ENCODE results near the gene UNG. TPM values are rescaled to one million over a fixed set of nuclear protein-coding genes. Genes with fewer than 3 reads are reported as not detected.

Gene UNG
- total and polyA plus RNA-seq, 2 experiments from 2014 or later = 90.5 to 209 TPM

DNA sequence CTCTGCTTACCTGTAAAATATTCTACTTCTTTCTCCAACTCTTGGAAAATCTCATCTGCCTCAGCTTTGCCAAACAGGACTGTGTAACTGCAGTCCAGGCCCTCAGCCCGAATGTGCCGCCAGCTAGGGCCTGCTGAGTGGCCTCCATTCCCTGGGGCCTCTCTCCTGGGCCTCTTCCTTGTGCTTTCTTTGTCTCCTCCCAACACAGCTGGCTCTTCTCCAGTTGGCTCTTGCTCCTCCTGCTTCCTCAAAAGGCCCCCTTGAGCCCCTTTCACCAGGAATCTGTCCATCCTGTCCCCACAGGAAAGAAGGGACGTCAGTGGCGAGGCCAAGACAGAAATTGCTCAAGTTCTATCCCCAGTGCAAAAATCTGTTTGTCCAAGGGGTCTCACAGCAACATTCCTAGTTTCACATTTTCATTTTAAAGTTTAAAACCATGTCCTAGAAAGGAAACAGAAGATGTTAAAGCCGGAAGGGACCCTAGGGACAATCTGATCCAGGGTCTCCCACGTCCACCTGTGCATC lies 4.8 kb upstream of the UNG start:
- H3K27ac ChIP-seq (ENCODE audit: low read depth) = no peak overlapping the region
- no peak overlapping the region for H3K27ac Mint-ChIP-seq

More for the DNA sequence above, 4.8 kb upstream of the UNG start:
- DNase-seq (ENCODE audit: low spot score) = no peak
- Mint-ChIP-seq H3K4me3 (peak overlapping the region; percentile 73), H3K27me3 (ENCODE audit: insufficient read depth, low read depth, poor library complexity) (peaks cover 15% of the 10 kb centered on the region), H3K4me1 (peaks cover 10% of the 10 kb centered on the region), H3K9me3 (no peaks in the 10 kb centered on the region), H3K36me3 (ENCODE audit: low read depth) (peaks cover 45% of the 10 kb centered on the region)
- H2AFZ ChIP-seq = peak overlapping the region; percentile 99
- H3K36me3 ChIP-seq (ENCODE audit: insufficient read depth) = 0 out of 2 replicates have a peak, but pooled peaks cover 7% of the 10 kb centered on the region
- peaks cover 6% of the 10 kb centered on the region for H3K27me3 ChIP-seq (ENCODE audit: insufficient read depth)
- H4K20me1 ChIP-seq (replicated peaks; ENCODE audit: insufficient read depth) = no peaks in the 10 kb centered on the region
- peak overlapping the region; percentile 52 for H3K4me3 ChIP-seq
- H3K79me2 ChIP-seq (replicated peaks; ENCODE audit: insufficient read depth) = peaks cover 9% of the 10 kb centered on the region; the same call in 1 of the 2 replicates
- TF ChIP-seq, protein P1, sequence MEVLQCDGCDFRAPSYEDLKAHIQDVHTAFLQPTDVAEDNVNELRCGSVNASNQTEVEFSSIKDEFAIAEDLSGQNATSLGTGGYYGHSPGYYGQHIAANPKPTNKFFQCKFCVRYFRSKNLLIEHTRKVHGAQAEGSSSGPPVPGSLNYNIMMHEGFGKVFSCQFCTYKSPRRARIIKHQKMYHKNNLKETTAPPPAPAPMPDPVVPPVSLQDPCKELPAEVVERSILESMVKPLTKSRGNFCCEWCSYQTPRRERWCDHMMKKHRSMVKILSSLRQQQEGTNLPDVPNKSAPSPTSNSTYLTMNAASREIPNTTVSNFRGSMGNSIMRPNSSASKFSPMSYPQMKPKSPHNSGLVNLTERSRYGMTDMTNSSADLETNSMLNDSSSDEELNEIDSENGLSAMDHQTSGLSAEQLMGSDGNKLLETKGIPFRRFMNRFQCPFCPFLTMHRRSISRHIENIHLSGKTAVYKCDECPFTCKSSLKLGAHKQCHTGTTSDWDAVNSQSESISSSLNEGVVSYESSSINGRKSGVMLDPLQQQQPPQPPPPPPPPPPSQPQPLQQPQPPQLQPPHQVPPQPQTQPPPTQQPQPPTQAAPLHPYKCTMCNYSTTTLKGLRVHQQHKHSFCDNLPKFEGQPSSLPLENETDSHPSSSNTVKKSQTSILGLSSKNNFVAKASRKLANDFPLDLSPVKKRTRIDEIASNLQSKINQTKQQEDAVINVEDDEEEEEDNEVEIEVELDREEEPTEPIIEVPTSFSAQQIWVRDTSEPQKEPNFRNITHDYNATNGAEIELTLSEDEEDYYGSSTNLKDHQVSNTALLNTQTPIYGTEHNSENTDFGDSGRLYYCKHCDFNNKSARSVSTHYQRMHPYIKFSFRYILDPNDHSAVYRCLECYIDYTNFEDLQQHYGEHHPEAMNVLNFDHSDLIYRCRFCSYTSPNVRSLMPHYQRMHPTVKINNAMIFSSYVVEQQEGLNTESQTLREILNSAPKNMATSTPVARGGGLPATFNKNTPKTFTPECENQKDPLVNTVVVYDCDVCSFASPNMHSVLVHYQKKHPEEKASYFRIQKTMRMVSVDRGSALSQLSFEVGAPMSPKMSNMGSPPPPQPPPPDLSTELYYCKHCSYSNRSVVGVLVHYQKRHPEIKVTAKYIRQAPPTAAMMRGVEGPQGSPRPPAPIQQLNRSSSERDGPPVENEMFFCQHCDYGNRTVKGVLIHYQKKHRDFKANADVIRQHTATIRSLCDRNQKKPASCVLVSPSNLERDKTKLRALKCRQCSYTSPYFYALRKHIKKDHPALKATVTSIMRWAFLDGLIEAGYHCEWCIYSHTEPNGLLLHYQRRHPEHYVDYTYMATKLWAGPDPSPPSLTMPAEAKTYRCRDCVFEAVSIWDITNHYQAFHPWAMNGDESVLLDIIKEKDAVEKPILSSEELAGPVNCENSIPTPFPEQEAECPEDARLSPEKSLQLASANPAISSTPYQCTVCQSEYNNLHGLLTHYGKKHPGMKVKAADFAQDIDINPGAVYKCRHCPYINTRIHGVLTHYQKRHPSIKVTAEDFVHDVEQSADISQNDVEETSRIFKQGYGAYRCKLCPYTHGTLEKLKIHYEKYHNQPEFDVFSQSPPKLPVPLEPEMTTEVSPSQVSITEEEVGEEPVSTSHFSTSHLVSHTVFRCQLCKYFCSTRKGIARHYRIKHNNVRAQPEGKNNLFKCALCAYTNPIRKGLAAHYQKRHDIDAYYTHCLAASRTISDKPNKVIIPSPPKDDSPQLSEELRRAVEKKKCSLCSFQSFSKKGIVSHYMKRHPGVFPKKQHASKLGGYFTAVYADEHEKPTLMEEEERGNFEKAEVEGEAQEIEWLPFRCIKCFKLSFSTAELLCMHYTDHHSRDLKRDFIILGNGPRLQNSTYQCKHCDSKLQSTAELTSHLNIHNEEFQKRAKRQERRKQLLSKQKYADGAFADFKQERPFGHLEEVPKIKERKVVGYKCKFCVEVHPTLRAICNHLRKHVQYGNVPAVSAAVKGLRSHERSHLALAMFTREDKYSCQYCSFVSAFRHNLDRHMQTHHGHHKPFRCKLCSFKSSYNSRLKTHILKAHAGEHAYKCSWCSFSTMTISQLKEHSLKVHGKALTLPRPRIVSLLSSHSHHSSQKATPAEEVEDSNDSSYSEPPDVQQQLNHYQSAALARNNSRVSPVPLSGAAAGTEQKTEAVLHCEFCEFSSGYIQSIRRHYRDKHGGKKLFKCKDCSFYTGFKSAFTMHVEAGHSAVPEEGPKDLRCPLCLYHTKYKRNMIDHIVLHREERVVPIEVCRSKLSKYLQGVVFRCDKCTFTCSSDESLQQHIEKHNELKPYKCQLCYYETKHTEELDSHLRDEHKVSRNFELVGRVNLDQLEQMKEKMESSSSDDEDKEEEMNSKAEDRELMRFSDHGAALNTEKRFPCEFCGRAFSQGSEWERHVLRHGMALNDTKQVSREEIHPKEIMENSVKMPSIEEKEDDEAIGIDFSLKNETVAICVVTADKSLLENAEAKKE (CRISPR knock-in tag; IDR thresholded peaks at IDR 0.05) = no peak
- TF ChIP-seq, protein P2, sequence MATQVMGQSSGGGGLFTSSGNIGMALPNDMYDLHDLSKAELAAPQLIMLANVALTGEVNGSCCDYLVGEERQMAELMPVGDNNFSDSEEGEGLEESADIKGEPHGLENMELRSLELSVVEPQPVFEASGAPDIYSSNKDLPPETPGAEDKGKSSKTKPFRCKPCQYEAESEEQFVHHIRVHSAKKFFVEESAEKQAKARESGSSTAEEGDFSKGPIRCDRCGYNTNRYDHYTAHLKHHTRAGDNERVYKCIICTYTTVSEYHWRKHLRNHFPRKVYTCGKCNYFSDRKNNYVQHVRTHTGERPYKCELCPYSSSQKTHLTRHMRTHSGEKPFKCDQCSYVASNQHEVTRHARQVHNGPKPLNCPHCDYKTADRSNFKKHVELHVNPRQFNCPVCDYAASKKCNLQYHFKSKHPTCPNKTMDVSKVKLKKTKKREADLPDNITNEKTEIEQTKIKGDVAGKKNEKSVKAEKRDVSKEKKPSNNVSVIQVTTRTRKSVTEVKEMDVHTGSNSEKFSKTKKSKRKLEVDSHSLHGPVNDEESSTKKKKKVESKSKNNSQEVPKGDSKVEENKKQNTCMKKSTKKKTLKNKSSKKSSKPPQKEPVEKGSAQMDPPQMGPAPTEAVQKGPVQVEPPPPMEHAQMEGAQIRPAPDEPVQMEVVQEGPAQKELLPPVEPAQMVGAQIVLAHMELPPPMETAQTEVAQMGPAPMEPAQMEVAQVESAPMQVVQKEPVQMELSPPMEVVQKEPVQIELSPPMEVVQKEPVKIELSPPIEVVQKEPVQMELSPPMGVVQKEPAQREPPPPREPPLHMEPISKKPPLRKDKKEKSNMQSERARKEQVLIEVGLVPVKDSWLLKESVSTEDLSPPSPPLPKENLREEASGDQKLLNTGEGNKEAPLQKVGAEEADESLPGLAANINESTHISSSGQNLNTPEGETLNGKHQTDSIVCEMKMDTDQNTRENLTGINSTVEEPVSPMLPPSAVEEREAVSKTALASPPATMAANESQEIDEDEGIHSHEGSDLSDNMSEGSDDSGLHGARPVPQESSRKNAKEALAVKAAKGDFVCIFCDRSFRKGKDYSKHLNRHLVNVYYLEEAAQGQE (IDR thresholded peaks at IDR 0.05; ENCODE audit: unreplicated experiment) = no peak
- TF ChIP-seq, protein P3, sequence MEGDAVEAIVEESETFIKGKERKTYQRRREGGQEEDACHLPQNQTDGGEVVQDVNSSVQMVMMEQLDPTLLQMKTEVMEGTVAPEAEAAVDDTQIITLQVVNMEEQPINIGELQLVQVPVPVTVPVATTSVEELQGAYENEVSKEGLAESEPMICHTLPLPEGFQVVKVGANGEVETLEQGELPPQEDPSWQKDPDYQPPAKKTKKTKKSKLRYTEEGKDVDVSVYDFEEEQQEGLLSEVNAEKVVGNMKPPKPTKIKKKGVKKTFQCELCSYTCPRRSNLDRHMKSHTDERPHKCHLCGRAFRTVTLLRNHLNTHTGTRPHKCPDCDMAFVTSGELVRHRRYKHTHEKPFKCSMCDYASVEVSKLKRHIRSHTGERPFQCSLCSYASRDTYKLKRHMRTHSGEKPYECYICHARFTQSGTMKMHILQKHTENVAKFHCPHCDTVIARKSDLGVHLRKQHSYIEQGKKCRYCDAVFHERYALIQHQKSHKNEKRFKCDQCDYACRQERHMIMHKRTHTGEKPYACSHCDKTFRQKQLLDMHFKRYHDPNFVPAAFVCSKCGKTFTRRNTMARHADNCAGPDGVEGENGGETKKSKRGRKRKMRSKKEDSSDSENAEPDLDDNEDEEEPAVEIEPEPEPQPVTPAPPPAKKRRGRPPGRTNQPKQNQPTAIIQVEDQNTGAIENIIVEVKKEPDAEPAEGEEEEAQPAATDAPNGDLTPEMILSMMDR (conservative IDR thresholded peaks at IDR 0.05; ENCODE audit: low read depth in 2 of 2) = no peak
- no peak for TF ChIP-seq ZNF331 (CRISPR knock-in tag; IDR thresholded peaks at IDR 0.05; ENCODE audit: low read depth)
- TF ChIP-seq EZH2 (IDR thresholded peaks at IDR 0.05; ENCODE audit: low read depth, unreplicated experiment) = no peak
- TF ChIP-seq NANOG (IDR thresholded peaks at IDR 0.05; ENCODE audit: borderline replicate concordance) = no peak
- no peak for TF ChIP-seq JUNB (IDR thresholded peaks at IDR 0.05; ENCODE audit: unreplicated experiment)
- TF ChIP-seq, protein P4, sequence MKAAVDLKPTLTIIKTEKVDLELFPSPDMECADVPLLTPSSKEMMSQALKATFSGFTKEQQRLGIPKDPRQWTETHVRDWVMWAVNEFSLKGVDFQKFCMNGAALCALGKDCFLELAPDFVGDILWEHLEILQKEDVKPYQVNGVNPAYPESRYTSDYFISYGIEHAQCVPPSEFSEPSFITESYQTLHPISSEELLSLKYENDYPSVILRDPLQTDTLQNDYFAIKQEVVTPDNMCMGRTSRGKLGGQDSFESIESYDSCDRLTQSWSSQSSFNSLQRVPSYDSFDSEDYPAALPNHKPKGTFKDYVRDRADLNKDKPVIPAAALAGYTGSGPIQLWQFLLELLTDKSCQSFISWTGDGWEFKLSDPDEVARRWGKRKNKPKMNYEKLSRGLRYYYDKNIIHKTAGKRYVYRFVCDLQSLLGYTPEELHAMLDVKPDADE (IDR thresholded peaks at IDR 0.05) = no peak
- no peak for TF ChIP-seq ZNF114 (CRISPR knock-in tag; IDR thresholded peaks at IDR 0.05)
- no peak for TF ChIP-seq EZH2phosphoT487 (IDR thresholded peaks at IDR 0.05; ENCODE audit: unreplicated experiment)
- TF ChIP-seq CREB1 (CRISPR knock-in tag; IDR thresholded peaks at IDR 0.05; ENCODE audit: low read depth) = no peak
- no peak for TF ChIP-seq STAT1 (IDR thresholded peaks at IDR 0.05; ENCODE audit: unreplicated experiment)
- TF ChIP-seq POLR2AphosphoS5 (IDR thresholded peaks at IDR 0.05; ENCODE audit: low read depth) = no peak
- no peak for ATAC-seq
- 0 out of 2 replicates have a peak, but pooled peaks cover 8% of the 10 kb centered on the region for H3K4me1 ChIP-seq (ENCODE audit: insufficient read depth)
- H3K9me2 ChIP-seq (ENCODE audit: insufficient read depth) = peaks cover 2% of the 10 kb centered on the region; the same call in 1 of the 2 replicates
- H3F3A ChIP-seq (replicated peaks; ENCODE audit: low read depth) = no peaks in the 10 kb centered on the region
- peak overlapping the region; percentile 76 for H3K4me2 ChIP-seq
